Panc1 (cell line): Measurements from ENCODE around the gene DDX19B. TPM values are rescaled to one million over a fixed set of nuclear protein-coding genes. Genes with fewer than 3 reads are reported as not detected.

Source experiments
- ATAC-seq: fragments of 200-7000 bp; cut with Tn5 transposase; 2 replicates; pipeline ENCODE4 v1.9.1; 2020; ENCODE audit warnings: mild to moderate bottlenecking, moderate library complexity
- BruUV-seq: library from RNA; stranded (reverse); fragments of 400-500 nt; replicated peaks from 2 replicates; lab custom pipeline; 2021; lab: Mats Ljungman, UMichigan
- CTCF ChIA-PET: fragments of 300-600 bp; sonication (Branson Sonifier 250); formaldehyde crosslinking; loops from one replicate; lab custom pipeline; 2022; ENCODE audit warnings: antibody characterized with exemption; lab: Charles Lee
- POLR2A ChIA-PET: fragments of 300-600 bp; sonication (Branson Sonifier 250); formaldehyde crosslinking; loops from one replicate; lab custom pipeline; 2022; ENCODE audit warnings: antibody characterized with exemption; lab: Charles Lee
- DNase-seq: peaks from one replicate; pipeline ENCODE4 v3.0.0-alpha.2; 2010; ENCODE audit warnings: low read depth, low spot score
- H3K27ac ChIP-seq: 2 replicates; pipeline ENCODE4 v1.5.1; 2011; ENCODE audit warnings: mild to moderate bottlenecking, low read length, inconsistent platforms
- H3K27me3 ChIP-seq: fragments of 200-500 bp; sonication (Bioruptor generic); 2 replicates; pipeline ENCODE4 v1.6.0; 2014; ENCODE audit warnings: low read length, inconsistent platforms; ENCODE audit not compliant: control insufficient read depth, insufficient read depth
- H3K36me3 ChIP-seq: fragments of 200-500 bp; sonication (Bioruptor generic); 2 replicates; pipeline ENCODE4 v1.5.1; 2014; ENCODE audit warnings: inconsistent platforms, mild to moderate bottlenecking, low read length, moderate library complexity; ENCODE audit not compliant: control insufficient read depth, insufficient read depth
- H3K4me1 ChIP-seq: 2 replicates; pipeline ENCODE4 v1.5.1; 2011; ENCODE audit warnings: inconsistent platforms, mild to moderate bottlenecking, low read length, moderate library complexity; ENCODE audit not compliant: control insufficient read depth, insufficient read depth
- H3K4me3 ChIP-seq, 2 experiments: 2 replicates each; pipeline ENCODE4 v1.5.1; 2011 to 2012; ENCODE audit warnings: low read depth in 2 of 2, low read length in 2 of 2, mild to moderate bottlenecking in 2 of 2, inconsistent platforms in 1 of 2, moderate library complexity in 1 of 2
- H3K9me3 ChIP-seq: fragments of 200-500 bp; sonication (Bioruptor generic); 2 replicates; pipeline ENCODE4 v1.5.1; 2014; ENCODE audit warnings: low read depth, mild to moderate bottlenecking, inconsistent platforms, low read length, moderate library complexity; ENCODE audit not compliant: control insufficient read depth, insufficient read depth
- CTCF ChIP-seq: fragments of 450-650 bp; IDR thresholded peaks from 2 replicates; pipeline ENCODE4 v1.5.1; 2017; ENCODE audit warnings: mild to moderate bottlenecking
- POLR2AphosphoS5 ChIP-seq: IDR thresholded peaks from 2 replicates; pipeline ENCODE4 v1.6.1; 2012; ENCODE audit warnings: mild to moderate bottlenecking, low read depth, low read length, moderate library complexity
- REST ChIP-seq, 2 experiments: IDR thresholded peaks; 2 replicates each; pipeline ENCODE4 v1.6.1; 2011 to 2012; ENCODE audit warnings: low read depth in 2 of 2, control low read depth in 1 of 2, low read length in 1 of 2, mild to moderate bottlenecking in 1 of 2, moderate library complexity in 1 of 2; ENCODE audit not compliant: insufficient read depth in 1 of 2
- SIN3A ChIP-seq: IDR thresholded peaks from 2 replicates; pipeline ENCODE4 v1.6.1; 2012; ENCODE audit warnings: low read depth, mild to moderate bottlenecking, low read length, moderate library complexity, borderline replicate concordance; ENCODE audit not compliant: insufficient read depth
- TCF7L2 ChIP-seq: IDR thresholded peaks from 2 replicates; pipeline ENCODE4 v1.6.1; 2011; ENCODE audit warnings: mild to moderate bottlenecking, low read depth, low read length, inconsistent platforms
- in situ Hi-C: cut with HindIII; loops from 2 replicates; pipeline ENCODE4 v1.10.0; 2016; ENCODE audit warnings: low sequenced_read_pairs, low pct_unique_long_range_greater_than_20kb
- intact Hi-C: fragments of 100-400 bp; cut with micrococcal nuclease; formaldehyde crosslinking; loops from one replicate; pipeline ENCODE4 v1.10.0; 2022; ENCODE audit not compliant: unreplicated experiment
- total RNA-seq: library from RNA; stranded (reverse); gene quantifications from one replicate; pipeline ENCODE4 v1.2.1, GENCODE V29; 2021; ENCODE audit not compliant: unreplicated experiment

The DDX19B gene
- total RNA-seq, 1 experiment from 2014 or later, result 24.4 TPM

GRCh38 chr16:70381604-70382342, 82.8 kb downstream of the DDX19B start:
- TF ChIP-seq POLR2AphosphoS5 (no peak), TCF7L2 (no peak), SIN3A (no peak), CTCF (no peak), REST (IDR thresholded peaks at IDR 0.05; ENCODE audit: insufficient read depth in 1 of 2, low read depth in 2 of 2, low read length in 1 of 2) (no peak)
- Histone ChIP-seq H3K4me1 (peaks cover 13% of the 10 kb centered on the region), H3K4me3 (peak overlapping the region; percentile 35 to 61), H3K27ac (peak overlapping the region; percentile 56), H3K27me3 (no peaks in the 10 kb centered on the region), H3K36me3 (peaks cover 6% of the 10 kb centered on the region; the same call in 1 of the 2 replicates), H3K9me3 (no peaks in the 10 kb centered on the region)
- peak; percentile 32 for ATAC-seq
- in situ Hi-C loops (no loop called here), intact Hi-C loops (no loop called here)
- no peak for DNase-seq
- BruUV-seq, result no TSS peak
- ChIA-PET POLR2A (interaction anchor here (0.6 to 0.9 kb wide), 2 partner anchors 57 to 102 kb away, joined by 3 to 5 read pairs; partner anchors contain the start of gene ST3GAL2), CTCF (interaction anchor here (0.6 kb wide), 2 partner anchors 107 to 266 kb away, joined by 6 to 10 read pairs; no protein-coding TSS in a partner anchor)

- no peak overlapping the region for H3K27ac ChIP-seq
- peaks cover 6% of the 10 kb centered on the region for H3K36me3 ChIP-seq
- TF ChIP-seq SIN3A (no peak), REST (IDR thresholded peaks at IDR 0.05; ENCODE audit: insufficient read depth in 1 of 2, low read depth in 2 of 2, low read length in 1 of 2) (no peak), TCF7L2 (no peak), POLR2AphosphoS5 (no peak), CTCF (no peak)
- H3K27me3 ChIP-seq, result no peaks in the 10 kb centered on the region
- POLR2A ChIA-PET, result no interaction called here
- no peak overlapping the region for H3K4me3 ChIP-seq
- intact Hi-C loops, result no loop called here
- H3K9me3 ChIP-seq, result no peaks in the 10 kb centered on the region
- in situ Hi-C loops, result no loop called here
- DNase-seq (no peak), ATAC-seq (no peak)
- CTCF ChIA-PET, result interaction anchor here (0.7 kb wide), 1 partner anchor 295 kb away, joined by 4 read pairs; no protein-coding TSS in a partner anchor
- H3K4me1 ChIP-seq, result peaks cover 13% of the 10 kb centered on the region
- BruUV-seq, result no TSS peak
These were observed 84.5 kb downstream of the DDX19B start for GRCh38 chr16:70383421-70383960.
